NB4 (cell line): ENCODE results near the gene CCDC87.
"Not testable (repeated sequence)": the region's sequence is repeated elsewhere in the genome, so short reads cannot be mapped to it uniquely, and the experiment has no call there.

Experiments
- DNase-seq: peaks from one replicate; pipeline ENCODE4 v3.0.0; 2010; ENCODE audit warnings: low read depth
- H3K4me3 ChIP-seq: one replicate; pipeline ENCODE4 v1.5.1; 2011; ENCODE audit warnings: mild to moderate bottlenecking, low read depth, low read length, moderate library complexity
- MAX ChIP-seq: IDR thresholded peaks from 2 replicates; pipeline ENCODE4 v1.6.1; 2011; ENCODE audit warnings: low read depth, low read length
- MYC ChIP-seq: IDR thresholded peaks from 2 replicates; pipeline ENCODE4 v1.6.1; 2011; ENCODE audit warnings: low read depth, low read length
- POLR2A ChIP-seq: IDR thresholded peaks from 2 replicates; pipeline ENCODE4 v1.6.1; 2011; ENCODE audit warnings: mild to moderate bottlenecking; ENCODE audit not compliant: insufficient read length; ENCODE audit errors: extremely low read depth
- TF ChIP-seq, protein P1 (sequence below): IDR thresholded peaks from one replicate; pipeline ENCODE4 v1.5.1; 2012; ENCODE audit warnings: low read depth, low read length

The CCDC87 gene

GRCh38 chr11:66607126-66607834 lies 14.4 kb upstream of the CCDC87 start:
- no peak for DNase-seq
- no peak overlapping the region for H3K4me3 ChIP-seq
- TF ChIP-seq, protein P1, sequence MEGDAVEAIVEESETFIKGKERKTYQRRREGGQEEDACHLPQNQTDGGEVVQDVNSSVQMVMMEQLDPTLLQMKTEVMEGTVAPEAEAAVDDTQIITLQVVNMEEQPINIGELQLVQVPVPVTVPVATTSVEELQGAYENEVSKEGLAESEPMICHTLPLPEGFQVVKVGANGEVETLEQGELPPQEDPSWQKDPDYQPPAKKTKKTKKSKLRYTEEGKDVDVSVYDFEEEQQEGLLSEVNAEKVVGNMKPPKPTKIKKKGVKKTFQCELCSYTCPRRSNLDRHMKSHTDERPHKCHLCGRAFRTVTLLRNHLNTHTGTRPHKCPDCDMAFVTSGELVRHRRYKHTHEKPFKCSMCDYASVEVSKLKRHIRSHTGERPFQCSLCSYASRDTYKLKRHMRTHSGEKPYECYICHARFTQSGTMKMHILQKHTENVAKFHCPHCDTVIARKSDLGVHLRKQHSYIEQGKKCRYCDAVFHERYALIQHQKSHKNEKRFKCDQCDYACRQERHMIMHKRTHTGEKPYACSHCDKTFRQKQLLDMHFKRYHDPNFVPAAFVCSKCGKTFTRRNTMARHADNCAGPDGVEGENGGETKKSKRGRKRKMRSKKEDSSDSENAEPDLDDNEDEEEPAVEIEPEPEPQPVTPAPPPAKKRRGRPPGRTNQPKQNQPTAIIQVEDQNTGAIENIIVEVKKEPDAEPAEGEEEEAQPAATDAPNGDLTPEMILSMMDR = no peak
- TF ChIP-seq MYC (no peak), POLR2A (no peak), MAX (no peak)

DNA sequence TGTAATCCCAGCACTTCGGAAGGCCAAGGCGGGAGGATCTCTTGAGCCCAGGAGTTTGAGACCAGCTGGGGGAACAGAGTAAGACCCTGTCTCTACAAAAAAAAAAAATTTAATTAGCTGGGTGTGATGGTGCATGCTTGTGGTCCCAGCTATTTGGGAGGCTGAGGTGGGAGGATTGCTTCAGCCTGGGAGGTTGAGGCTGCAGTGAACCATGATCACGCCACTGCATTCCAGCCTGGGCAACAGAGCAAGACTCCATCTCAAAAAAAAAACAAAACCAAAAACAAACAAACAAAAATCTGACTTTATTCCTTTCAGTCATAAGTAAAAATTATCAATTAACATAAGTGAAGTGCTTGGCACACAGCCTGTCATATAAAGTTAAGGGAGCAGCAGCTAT lies 13.7 kb upstream of the CCDC87 start:
- not testable (repeated sequence) for H3K4me3 ChIP-seq, DNase-seq

- TF ChIP-seq, protein P1 = no peak
- TF ChIP-seq POLR2A = no peak
- TF ChIP-seq MYC = no peak
- no peak for TF ChIP-seq MAX
- DNase-seq = no peak
- H3K4me3 ChIP-seq = no peak overlapping the region
These were observed 11.3 kb upstream of the CCDC87 start for GRCh38 chr11:66604155-66604554.

DNA sequence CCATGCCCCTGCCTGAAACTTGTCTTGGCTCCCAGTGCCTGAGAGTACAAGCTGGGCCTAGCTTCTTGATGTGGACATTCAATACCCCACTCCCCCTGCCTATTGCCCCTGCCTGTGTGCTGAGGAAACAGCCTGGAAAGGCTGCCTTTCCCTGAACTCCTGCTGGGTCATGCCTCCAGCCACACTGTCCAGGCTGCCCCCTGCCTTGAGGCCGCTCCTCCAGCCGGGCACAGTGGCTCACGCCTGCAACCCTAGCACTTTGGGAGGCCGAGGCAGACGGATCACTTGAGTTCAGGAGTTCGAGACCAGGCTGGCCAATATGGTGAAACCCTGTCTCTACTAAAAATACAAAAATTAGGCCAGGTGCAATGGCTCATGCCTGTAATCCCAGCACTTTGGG lies 10.2 kb upstream of the CCDC87 start:
- no peak for DNase-seq
- no peak for TF ChIP-seq MAX
- TF ChIP-seq, protein P1 = no peak
- TF ChIP-seq POLR2A = no peak
- no peak for TF ChIP-seq MYC
- no peak overlapping the region for H3K4me3 ChIP-seq

- TF ChIP-seq MYC (no peak), POLR2A (no peak), MAX (no peak)
- TF ChIP-seq, protein P1 = no peak
- no peak for DNase-seq
These were observed 7.9 kb upstream of the CCDC87 start for GRCh38 chr11:66600631-66601233.

DNA sequence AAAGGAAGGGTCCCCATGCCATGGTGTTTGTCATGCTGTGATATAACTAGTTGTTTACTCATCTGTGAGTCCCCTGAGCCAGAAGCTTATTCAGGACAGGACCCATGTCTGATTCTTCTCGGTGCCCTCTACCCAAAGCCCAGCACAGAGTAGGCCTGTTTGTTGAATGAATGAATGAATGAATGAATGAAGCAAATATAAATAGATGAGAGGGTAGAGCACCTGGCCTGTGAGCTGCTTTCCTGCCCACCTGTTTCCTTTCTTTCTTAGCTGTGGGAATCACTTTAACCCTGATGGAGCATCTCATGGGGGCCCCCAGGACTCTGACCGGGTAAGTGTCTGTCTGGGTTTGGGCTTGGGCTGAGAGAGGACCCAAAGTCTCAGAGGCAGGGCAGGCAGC lies 7.4 kb upstream of the CCDC87 start:
- H3K4me3 ChIP-seq = no peak overlapping the region
- TF ChIP-seq MYC (no peak), MAX (no peak), POLR2A (no peak)
- TF ChIP-seq, protein P1 = no peak
- DNase-seq = no peak

More at GRCh38 chr11:66600631-66601233, 7.9 kb upstream of the CCDC87 start:
- no peak overlapping the region for H3K4me3 ChIP-seq
